Right atrium auricular region (tissue), 2 donors: ENCODE measurements around the gene TMEM176B. TPM values are rescaled to one million over a fixed set of nuclear protein-coding genes. Genes with fewer than 3 reads are reported as not detected.

Source experiments
- DNase-seq: peaks from one replicate; pipeline ENCODE4 v3.0.0-alpha.2; 2019; ENCODE audit warnings: low spot score
- H3K27ac ChIP-seq, 2 donors: fragments of 200-600 bp; sonication (generic); 1 replicate in 1 of 2; 2 replicates in 1 of 2; pipeline ENCODE4 v1.5.1; 2016 to 2019
- H3K27me3 ChIP-seq, 2 donors: fragments of 200-600 bp; sonication (generic); one replicate each; pipeline versions ENCODE4 v1.5.1 to v1.6.0; 2017 to 2019
- H3K36me3 ChIP-seq: fragments of 200-600 bp; sonication (generic); one replicate; pipeline ENCODE4 v1.5.1; 2016
- H3K4me1 ChIP-seq, 2 donors: fragments of 200-600 bp; sonication (generic); one replicate each; pipeline versions ENCODE4 v1.5.1 to v1.6.0; 2017 to 2019
- H3K4me3 ChIP-seq, 2 donors: fragments of 200-600 bp; sonication (generic); 1 replicate in 1 of 2; 2 replicates in 1 of 2; pipeline ENCODE4 v1.5.1; 2017 to 2019; ENCODE audit warnings: mild to moderate bottlenecking in 1 of 2, moderate library complexity in 1 of 2
- H3K9me3 ChIP-seq, 2 donors: fragments of 200-600 bp; sonication (generic); one replicate each; pipeline ENCODE4 v1.5.1; 2019
- CTCF ChIP-seq, 2 donors: fragments of 200-600 bp; sonication (generic); IDR thresholded peaks; one replicate each; pipeline ENCODE4 v1.5.1; 2019; ENCODE audit warnings: antibody characterized with exemption in 2 of 2
- total RNA-seq, 2 donors: library from RNA; depleted of rRNA; stranded (reverse); fragments of >200 nt; gene quantifications; one replicate each; pipeline ENCODE4 v1.1.0, GENCODE V29; 2016

The TMEM176B gene
- total RNA-seq, 2 donors from 2014 or later = 162 to 227 TPM

DNA sequence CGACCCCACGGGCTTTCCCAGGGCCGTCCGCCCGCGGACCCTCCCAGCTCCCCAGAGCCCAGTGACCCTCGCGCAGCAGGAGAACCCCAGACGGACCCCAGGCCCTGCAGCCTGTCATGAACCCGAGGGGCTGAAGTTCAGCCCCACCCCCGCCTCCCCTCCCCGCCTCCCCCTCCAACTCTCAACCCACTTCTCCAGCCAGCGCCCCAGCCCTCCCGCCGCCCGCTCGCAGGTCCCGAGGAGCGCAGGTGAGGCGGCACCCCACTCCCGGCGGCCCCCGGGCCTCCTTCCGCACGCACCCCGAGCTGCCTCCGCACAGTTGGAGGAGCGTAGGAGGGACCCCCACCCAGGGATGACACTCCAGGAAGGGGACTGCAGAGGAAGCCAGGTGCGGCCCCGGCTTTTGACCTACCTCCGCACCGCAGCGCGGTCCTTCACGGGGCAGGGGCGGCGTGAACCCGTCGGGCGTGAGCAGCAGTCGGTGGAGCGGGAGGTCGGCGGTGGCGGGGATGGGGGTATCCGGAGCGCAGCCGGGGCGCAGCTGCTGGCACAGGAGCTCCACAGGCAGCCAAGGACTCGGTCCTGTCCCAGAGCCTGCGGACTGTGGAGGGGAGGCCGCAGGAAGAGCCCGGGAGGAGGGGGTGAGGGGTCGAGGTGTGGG, 547 bp upstream of the TMEM176B start, which contains the start of gene TMEM176A:
TSS of gene TMEM176A (plus strand) at position 189 of the 661 bp plus-strand sequence. CDS start 782 bp downstream, outside the sequence.
- DNase-seq = no peak
- peaks cover 0 to 30% of the 10 kb centered on the region in 2 donors for H3K4me1 ChIP-seq
- peaks cover 1 to 2% of the 10 kb centered on the region in 2 donors for H3K9me3 ChIP-seq
- peaks cover 19% of the 10 kb centered on the region for H3K36me3 ChIP-seq
- H3K27ac ChIP-seq = peak within 1 kb of the TSS; percentile 79
- TF ChIP-seq CTCF (IDR thresholded peaks at IDR 0.05) = no peak
- no peaks in the 10 kb centered on the region for H3K27me3 ChIP-seq
- H3K4me3 ChIP-seq = peak within 1 kb of the TSS; percentile 69 to 74

GRCh38 chr7:150799156-150799555, 1.0 kb downstream of the TMEM176B start:
- H3K27me3 ChIP-seq = no peaks in the 10 kb centered on the region
- no peak for DNase-seq
- no peak for TF ChIP-seq CTCF (IDR thresholded peaks at IDR 0.05)
- peak overlapping the region; percentile 79 for H3K27ac ChIP-seq
- peaks cover 9% of the 10 kb centered on the region for H3K36me3 ChIP-seq
- no peaks in the 10 kb centered on the region for H3K9me3 ChIP-seq
- peak overlapping the region; percentile 69 to 74 for H3K4me3 ChIP-seq
- peaks cover 0 to 30% of the 10 kb centered on the region in 2 donors for H3K4me1 ChIP-seq

DNA sequence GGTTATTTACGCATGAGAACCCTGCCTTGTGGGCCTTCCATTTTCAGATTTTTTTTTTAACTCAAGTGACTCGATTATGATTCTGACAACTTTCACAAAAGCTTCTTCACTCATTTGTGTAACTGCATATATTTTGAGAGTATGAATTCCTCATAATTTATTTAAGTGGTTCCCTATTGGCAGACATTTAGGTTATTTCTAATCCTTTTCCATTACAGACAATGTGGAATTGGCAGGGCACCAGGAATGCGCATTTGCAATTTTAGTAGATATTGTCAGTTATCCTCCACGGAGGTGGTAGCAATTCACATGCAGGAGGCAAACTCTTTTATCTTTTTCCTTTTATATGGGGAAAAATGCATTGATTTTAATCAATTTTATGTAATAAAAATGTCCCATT, 2.5 kb downstream of the TMEM176B start:
- Histone ChIP-seq H3K4me3 (no peak overlapping the region), H3K36me3 (peaks cover 10% of the 10 kb centered on the region), H3K27me3 (no peaks in the 10 kb centered on the region), H3K27ac (no peak overlapping the region), H3K4me1 (peaks cover 0 to 35% of the 10 kb centered on the region in 2 donors), H3K9me3 (no peaks in the 10 kb centered on the region)
- no peak for DNase-seq
- TF ChIP-seq CTCF (IDR thresholded peaks at IDR 0.05) = no peak

DNA sequence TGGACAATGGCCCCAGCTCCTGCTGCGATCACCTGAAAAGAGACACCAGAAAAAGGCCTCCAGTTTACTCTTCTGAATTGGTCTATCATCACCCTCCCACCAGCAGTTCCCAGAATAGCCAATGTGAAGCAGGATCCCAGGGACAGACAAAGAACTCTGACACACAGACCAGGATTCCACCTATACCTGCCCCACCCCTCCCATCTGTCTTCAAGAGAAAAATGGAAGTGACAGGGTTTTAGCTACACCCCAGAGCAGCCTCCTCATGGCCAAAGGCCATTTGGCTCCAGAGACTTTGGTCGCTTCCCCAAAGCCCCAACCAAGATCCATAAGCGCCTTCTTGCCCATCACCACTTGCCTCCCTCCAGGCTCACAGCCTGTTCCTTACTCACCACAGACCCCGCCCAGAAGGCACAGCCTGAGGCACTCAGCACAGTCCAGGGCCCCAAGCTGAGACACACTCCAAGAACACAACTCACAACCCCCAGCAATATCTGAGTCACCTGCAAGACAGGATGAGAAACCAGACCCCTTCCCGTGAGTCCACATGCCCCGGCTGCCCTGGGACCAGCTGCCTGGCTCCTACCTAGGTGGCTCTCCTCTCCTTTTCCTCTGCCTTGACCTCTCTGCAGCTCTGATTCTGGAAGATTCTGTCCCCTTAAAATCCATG, 6.5 kb downstream of the TMEM176B start:
- peaks cover 21% of the 10 kb centered on the region for H3K36me3 ChIP-seq
- peaks cover 0 to 36% of the 10 kb centered on the region in 2 donors for H3K4me1 ChIP-seq
- no peaks in the 10 kb centered on the region for H3K27me3 ChIP-seq
- no peak for TF ChIP-seq CTCF (IDR thresholded peaks at IDR 0.05)
- DNase-seq = no peak
- no peak overlapping the region for H3K4me3 ChIP-seq
- H3K27ac ChIP-seq = peak overlapping the region in 1 of 2 donors; percentile 0
- H3K9me3 ChIP-seq = no peaks in the 10 kb centered on the region

GRCh38 chr7:150791746-150792452, 8.3 kb downstream of the TMEM176B start:
- DNase-seq = peak; percentile 53
- no peaks in the 10 kb centered on the region for H3K9me3 ChIP-seq
- H3K36me3 ChIP-seq = peaks cover 21% of the 10 kb centered on the region
- peaks cover 0 to 53% of the 10 kb centered on the region in 2 donors for H3K4me1 ChIP-seq
- no peaks in the 10 kb centered on the region for H3K27me3 ChIP-seq
- TF ChIP-seq CTCF (IDR thresholded peaks at IDR 0.05) = no peak
- H3K4me3 ChIP-seq = no peak overlapping the region
- H3K27ac ChIP-seq = peak overlapping the region; percentile 38 to 63
